H9 (cell line): Measurements from ENCODE around the gene AK4. TPM values are rescaled to one million over a fixed set of nuclear protein-coding genes. Genes with fewer than 3 reads are reported as not detected.

Experiments
- DNase-seq: peaks from one replicate; pipeline ENCODE4 v3.0.0-alpha.2; 2017
- H2AFZ ChIP-seq: one replicate; pipeline ENCODE4 v1.6.1; 2013; ENCODE audit warnings: mild to moderate bottlenecking, low read length, control low read depth, moderate library complexity
- H2AK5ac ChIP-seq: 2 replicates; pipeline ENCODE4 v1.6.1; 2013; ENCODE audit warnings: low read length, control low read depth, mixed read lengths; ENCODE audit not compliant: insufficient read length
- H2BK120ac ChIP-seq: one replicate; pipeline ENCODE4 v1.6.1; 2013; ENCODE audit warnings: low read depth, mild to moderate bottlenecking, low read length, control low read depth, inconsistent platforms; ENCODE audit not compliant: poor library complexity, severe bottlenecking
- H2BK12ac ChIP-seq: 2 replicates; pipeline ENCODE4 v1.6.1; 2013; ENCODE audit warnings: low read length, control low read depth, mixed read lengths, low read depth; ENCODE audit not compliant: insufficient read length
- H2BK15ac ChIP-seq: 2 replicates; pipeline ENCODE4 v1.6.1; 2013; ENCODE audit warnings: low read depth, low read length, control low read depth
- H2BK20ac ChIP-seq: one replicate; pipeline ENCODE4 v1.6.1; 2013; ENCODE audit warnings: low read depth, mild to moderate bottlenecking, low read length, control low read depth, inconsistent platforms; ENCODE audit not compliant: poor library complexity, severe bottlenecking
- H2BK5ac ChIP-seq: 2 replicates; pipeline ENCODE4 v1.6.1; 2013; ENCODE audit warnings: low read length, control low read depth, mixed read lengths; ENCODE audit not compliant: insufficient read length
- H3K14ac ChIP-seq: 2 replicates; pipeline ENCODE4 v1.6.1; 2013; ENCODE audit warnings: low read length, control low read depth; ENCODE audit not compliant: insufficient read depth
- H3K18ac ChIP-seq: 2 replicates; pipeline ENCODE4 v1.6.1; 2013; ENCODE audit warnings: low read depth, mild to moderate bottlenecking, mixed read lengths, low read length, control low read depth; ENCODE audit not compliant: insufficient read length
- H3K23ac ChIP-seq: 2 replicates; pipeline ENCODE4 v1.6.1; 2013; ENCODE audit warnings: low read length, control low read depth, mixed read lengths, low read depth; ENCODE audit not compliant: insufficient read length
- H3K23me2 ChIP-seq: 2 replicates; pipeline ENCODE4 v1.6.1; 2013; ENCODE audit warnings: low read depth, mild to moderate bottlenecking, mixed read lengths, low read length, control low read depth; ENCODE audit not compliant: insufficient read length, poor library complexity, severe bottlenecking
- H3K27ac ChIP-seq: 2 replicates; pipeline ENCODE4 v1.5.1; 2013; ENCODE audit warnings: low read length, control low read depth, mixed read lengths, low read depth; ENCODE audit not compliant: insufficient read length
- H3K27me3 ChIP-seq: 2 replicates; pipeline ENCODE4 v1.6.1; 2013; ENCODE audit warnings: low read length, control low read depth, inconsistent platforms; ENCODE audit not compliant: insufficient read depth
- H3K4ac ChIP-seq: 2 replicates; pipeline ENCODE4 v1.6.1; 2013; ENCODE audit warnings: low read depth, mild to moderate bottlenecking, control low read depth, inconsistent platforms, low read length, moderate library complexity
- H3K4me1 ChIP-seq: 2 replicates; pipeline ENCODE4 v1.6.1; 2013; ENCODE audit warnings: low read length, control low read depth, inconsistent platforms; ENCODE audit not compliant: insufficient read depth
- H3K4me2 ChIP-seq: 2 replicates; pipeline ENCODE4 v1.6.1; 2013; ENCODE audit warnings: low read length, control low read depth, mixed read lengths; ENCODE audit not compliant: insufficient read length, insufficient read depth
- H3K56ac ChIP-seq: 2 replicates; pipeline ENCODE4 v1.6.1; 2013; ENCODE audit warnings: low read depth, mild to moderate bottlenecking, mixed read lengths, low read length, control low read depth; ENCODE audit not compliant: insufficient read length
- H3K79me1 ChIP-seq: 2 replicates; pipeline ENCODE4 v1.6.1; 2013; ENCODE audit warnings: low read depth, mild to moderate bottlenecking, moderate library complexity, low read length, control low read depth, inconsistent platforms; ENCODE audit not compliant: insufficient read depth, poor library complexity, severe bottlenecking
- H3K79me2 ChIP-seq: 2 replicates; pipeline ENCODE4 v1.6.1; 2013; ENCODE audit warnings: low read length, control low read depth, inconsistent platforms; ENCODE audit not compliant: insufficient read depth
- H3K9ac ChIP-seq: 2 replicates; pipeline ENCODE4 v1.6.1; 2013; ENCODE audit warnings: low read length, control low read depth, mixed read lengths; ENCODE audit not compliant: insufficient read length; ENCODE audit errors: extremely low read depth
- H3K9me3 ChIP-seq: one replicate; pipeline ENCODE4 v1.6.1; 2013; ENCODE audit warnings: low read depth, low read length, inconsistent platforms; ENCODE audit not compliant: control insufficient read depth
- H3T11ph ChIP-seq: one replicate; pipeline ENCODE4 v1.6.1; 2013; ENCODE audit warnings: mild to moderate bottlenecking, low read length, control low read depth, inconsistent platforms
- H4K20me1 ChIP-seq: one replicate; pipeline ENCODE4 v1.6.1; 2013; ENCODE audit not compliant: control insufficient read depth, insufficient read length, insufficient read depth
- H4K5ac ChIP-seq: 2 replicates; pipeline ENCODE4 v1.6.1; 2013; ENCODE audit warnings: low read depth, mild to moderate bottlenecking, mixed read lengths, low read length, control low read depth; ENCODE audit not compliant: insufficient read length
- H4K8ac ChIP-seq: replicated peaks from 2 replicates; pipeline ENCODE4 v1.6.1; 2013; ENCODE audit warnings: low read length, control low read depth, mixed read lengths, low read depth; ENCODE audit not compliant: insufficient read length
- H4K91ac ChIP-seq: 2 replicates; pipeline ENCODE4 v1.6.1; 2013; ENCODE audit warnings: low read depth, mild to moderate bottlenecking, moderate library complexity, mixed read lengths, low read length, control low read depth; ENCODE audit not compliant: insufficient read length
- H3K27ac Mint-ChIP-seq, 3 experiments: 2 replicates in 2 of 3; 3 replicates in 1 of 3; pipeline ENCODE4 v1.8.0; 2020 to 2021; ENCODE audit warnings: mixed read lengths in 3 of 3, mild to moderate bottlenecking in 1 of 3, moderate library complexity in 1 of 3
- H3K27me3 Mint-ChIP-seq: 2 replicates; pipeline ENCODE4 v1.8.0; 2021; ENCODE audit warnings: low read depth, mild to moderate bottlenecking, moderate library complexity, mixed read lengths
- H3K36me3 Mint-ChIP-seq, 3 experiments: 2 replicates in 2 of 3; 3 replicates in 1 of 3; pipeline ENCODE4 v1.8.0; 2020 to 2021; ENCODE audit warnings: low read depth in 3 of 3, mixed read lengths in 3 of 3; ENCODE audit not compliant: insufficient read depth in 1 of 3
- H3K4me1 Mint-ChIP-seq, 2 experiments: 2 replicates each; pipeline ENCODE4 v1.8.0; 2020; ENCODE audit warnings: mixed read lengths in 2 of 2
- H3K4me3 Mint-ChIP-seq, 2 experiments: 2 replicates in 1 of 2; 3 replicates in 1 of 2; pipeline ENCODE4 v1.8.0; 2020 to 2021; ENCODE audit warnings: mild to moderate bottlenecking in 2 of 2, mixed read lengths in 2 of 2, moderate library complexity in 1 of 2
- H3K9me3 Mint-ChIP-seq, 2 experiments: 2 replicates in 1 of 2; 3 replicates in 1 of 2; pipeline ENCODE4 v1.8.0; 2020; ENCODE audit warnings: mild to moderate bottlenecking in 2 of 2, mixed read lengths in 2 of 2, moderate library complexity in 1 of 2
- WGBS: extraction: QIAGEN DNeasy Blood & Tissue Kit; methylation state at CpG from one replicate; pipeline ENCODE4 v1.1.7; 2013; ENCODE audit warnings: missing lambda C conversion rate, low lambda C conversion rate, mixed read lengths; ENCODE audit not compliant: insufficient read length; ENCODE audit errors: extremely low coverage; 5-methylcytosine and 5-hydroxymethylcytosine counted together
- total RNA-seq: library from RNA; stranded (reverse); gene quantifications from 2 replicates; pipeline ENCODE4 v1.2.1, GENCODE V29; 2021
- TF ChIP-seq, protein P1 (sequence below): fragments of 200-600 bp; sonication (generic); conservative IDR thresholded peaks from 3 replicates; pipeline ENCODE4 v1.8.0; 2021; ENCODE audit warnings: antibody characterized with exemption, mild to moderate bottlenecking

The AK4 gene
- total RNA-seq, 1 experiment from 2014 or later: 45.6 TPM

DNA sequence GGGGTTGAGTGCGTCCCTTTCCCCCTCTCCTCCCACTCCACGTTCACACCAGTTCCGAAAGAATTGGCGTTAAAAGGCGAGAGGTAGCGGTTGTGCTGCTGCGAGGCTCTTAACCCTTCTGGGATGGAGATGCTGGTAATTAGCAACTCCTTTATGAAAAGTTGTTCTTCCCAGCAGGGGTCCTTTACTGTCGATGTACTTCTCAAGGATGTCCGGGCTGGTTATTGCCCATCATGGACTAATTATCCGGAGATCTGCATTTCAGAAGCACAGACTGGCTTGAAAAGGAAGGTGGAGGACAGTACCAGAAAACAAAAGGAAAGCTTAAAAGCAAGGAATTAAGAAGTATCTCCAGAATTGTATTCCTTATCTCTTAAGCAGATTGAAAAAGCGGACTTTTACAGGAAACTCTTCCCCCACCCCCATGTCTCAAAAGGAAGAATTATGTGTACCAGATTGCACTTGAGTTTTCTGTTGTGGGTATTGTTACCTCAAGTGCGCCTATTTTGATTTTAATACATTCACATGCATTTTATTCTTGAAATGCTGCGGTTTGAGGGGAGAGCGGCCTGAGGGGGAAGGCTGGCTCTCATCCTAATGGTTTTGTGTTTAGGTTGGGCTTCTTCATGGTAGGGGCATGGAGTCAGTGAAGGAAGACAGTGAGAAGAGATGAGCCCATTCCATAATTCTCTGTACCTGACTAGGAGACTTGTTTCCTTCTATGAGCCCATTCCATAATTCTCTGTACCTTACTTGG lies 1.5 kb downstream of the AK4 start:
- no peaks in the 10 kb centered on the region for H3K9me3 ChIP-seq
- peak overlapping the region; percentile 96 for H3K4me2 ChIP-seq
- DNase-seq: peak; percentile 79
- Mint-ChIP-seq H3K4me3 (peak overlapping the region; percentile 77 to 95), H3K4me1 (peaks cover 34 to 55% of the 10 kb centered on the region in 2 experiments), H3K27me3 (peaks cover 70% of the 10 kb centered on the region), H3K9me3 (no peaks in the 10 kb centered on the region; a peak in 1 of 5 replicates), H3K27ac (peak overlapping the region; percentile 47 to 100 (median 80); a peak in 5 of 7 replicates), H3K36me3 (peaks cover 0 to 6% (median 0%) of the 10 kb centered on the region in 3 experiments; a peak in 2 of 7 replicates)
- peaks cover 6% of the 10 kb centered on the region; the same call in 1 of the 2 replicates for H3K4me1 ChIP-seq
- no peak overlapping the region for H2BK5ac ChIP-seq
- H2BK20ac ChIP-seq: no peak overlapping the region
- H3K79me1 ChIP-seq: no peaks in the 10 kb centered on the region
- H3K27me3 ChIP-seq: no peaks in the 10 kb centered on the region
- H3K27ac ChIP-seq: peak overlapping the region; percentile 52
- no peak overlapping the region for H3K23ac ChIP-seq
- no peak overlapping the region for H2BK120ac ChIP-seq
- no peaks in the 10 kb centered on the region for H4K20me1 ChIP-seq
- H2AK5ac ChIP-seq: no peak overlapping the region
- H3K79me2 ChIP-seq: peaks cover 26% of the 10 kb centered on the region; the same call in 1 of the 2 replicates
- H3K4ac ChIP-seq: no peak overlapping the region
- WGBS: no CpG with 5 or more reads among the region's 14 CpGs
- TF ChIP-seq, protein P1, sequence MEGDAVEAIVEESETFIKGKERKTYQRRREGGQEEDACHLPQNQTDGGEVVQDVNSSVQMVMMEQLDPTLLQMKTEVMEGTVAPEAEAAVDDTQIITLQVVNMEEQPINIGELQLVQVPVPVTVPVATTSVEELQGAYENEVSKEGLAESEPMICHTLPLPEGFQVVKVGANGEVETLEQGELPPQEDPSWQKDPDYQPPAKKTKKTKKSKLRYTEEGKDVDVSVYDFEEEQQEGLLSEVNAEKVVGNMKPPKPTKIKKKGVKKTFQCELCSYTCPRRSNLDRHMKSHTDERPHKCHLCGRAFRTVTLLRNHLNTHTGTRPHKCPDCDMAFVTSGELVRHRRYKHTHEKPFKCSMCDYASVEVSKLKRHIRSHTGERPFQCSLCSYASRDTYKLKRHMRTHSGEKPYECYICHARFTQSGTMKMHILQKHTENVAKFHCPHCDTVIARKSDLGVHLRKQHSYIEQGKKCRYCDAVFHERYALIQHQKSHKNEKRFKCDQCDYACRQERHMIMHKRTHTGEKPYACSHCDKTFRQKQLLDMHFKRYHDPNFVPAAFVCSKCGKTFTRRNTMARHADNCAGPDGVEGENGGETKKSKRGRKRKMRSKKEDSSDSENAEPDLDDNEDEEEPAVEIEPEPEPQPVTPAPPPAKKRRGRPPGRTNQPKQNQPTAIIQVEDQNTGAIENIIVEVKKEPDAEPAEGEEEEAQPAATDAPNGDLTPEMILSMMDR: no peak
- no peak overlapping the region for H4K8ac ChIP-seq
- H3K23me2 ChIP-seq: peaks cover 26% of the 10 kb centered on the region
- H2BK15ac ChIP-seq: no peak overlapping the region
- no peak overlapping the region for H2BK12ac ChIP-seq
- H3K9ac ChIP-seq: peak overlapping the region; percentile 57
- no peak overlapping the region for H3K14ac ChIP-seq
- no peak overlapping the region for H3K18ac ChIP-seq
- H4K91ac ChIP-seq: no peak overlapping the region
- H4K5ac ChIP-seq: no peak overlapping the region
- H3K56ac ChIP-seq: no peak overlapping the region
- H2AFZ ChIP-seq: no peak overlapping the region
- H3T11ph ChIP-seq: no peak overlapping the region
